Left lung (tissue), 10 donors: Measurements from ENCODE around the gene NUDT1. TPM values are rescaled to one million over a fixed set of nuclear protein-coding genes. Genes with fewer than 3 reads are reported as not detected.

ENCODE experiments used
- ATAC-seq: fragments of 200-7000 bp; cut with Tn5 transposase; one replicate; pipeline ENCODE4 v1.9.1; 2020; ENCODE audit warnings: moderate library complexity
- DNase-seq, 4 donors: peaks; one replicate each; pipeline ENCODE4 v3.0.0-alpha.2; 2013 to 2020
- H3K27ac ChIP-seq, 2 donors: fragments of 200-600 bp; sonication (generic) in 1 of 2; one replicate each; pipeline versions ENCODE4 v1.5.0 to v1.8.0; 2020 to 2021
- H3K27me3 ChIP-seq, 2 donors: fragments of 200-600 bp; sonication (generic) in 1 of 2; one replicate each; pipeline versions ENCODE4 v1.5.0 to v1.8.0; 2020 to 2021
- H3K36me3 ChIP-seq, 2 donors: fragments of 200-600 bp; sonication (generic) in 1 of 2; one replicate each; pipeline versions ENCODE4 v1.5.0 to v1.8.0; 2020 to 2021
- H3K4me1 ChIP-seq, 2 donors: fragments of 200-600 bp; one replicate each; pipeline ENCODE4 v1.8.0; 2021
- H3K4me3 ChIP-seq, 2 donors: fragments of 200-600 bp; sonication (generic) in 1 of 2; one replicate each; pipeline versions ENCODE4 v1.5.0 to v1.8.0; 2020 to 2021; ENCODE audit warnings: mild to moderate bottlenecking in 1 of 2
- H3K9me3 ChIP-seq, 2 donors: fragments of 200-600 bp; sonication (generic) in 1 of 2; one replicate each; pipeline versions ENCODE4 v1.5.0 to v1.8.0; 2020 to 2021
- CTCF ChIP-seq, 2 donors: fragments of 200-600 bp; sonication (generic) in 1 of 2; IDR thresholded peaks; one replicate each; pipeline versions ENCODE4 v1.5.0 to v1.8.0; 2021; ENCODE audit warnings: antibody characterized with exemption in 2 of 2
- intact Hi-C, 2 donors: fragments of 100-400 bp; cut with DNase I; formaldehyde crosslinking; loops; one replicate each; pipeline versions ENCODE4 v1.11.2 to v1.14.2; 2022
- polyA plus RNA-seq, 6 donors: library from polyadenylated mRNA; unstranded; fragments of 120-200 nt; gene quantifications; one replicate each; pipeline ENCODE4 v1.2.1, GENCODE V29; 2013; ENCODE audit not compliant: insufficient read length in 6 of 6
- total RNA-seq, 2 donors: library from RNA; stranded (reverse); fragmentation: NEBNext Ultra II Directional; extraction: Animal tissue kit (Norgen Biotek cat#: 25700); gene quantifications; one replicate each; pipeline ENCODE4 v1.2.1, GENCODE V29; 2021
- donor health status: DM: no; HTN: yes; CAD: no.
- donor health status: DM: no; HTN: no; CAD: no.

The NUDT1 gene
- total and polyA plus RNA-seq, 8 donors = 13.1 to 26.3 (median 19.7) TPM

DNA sequence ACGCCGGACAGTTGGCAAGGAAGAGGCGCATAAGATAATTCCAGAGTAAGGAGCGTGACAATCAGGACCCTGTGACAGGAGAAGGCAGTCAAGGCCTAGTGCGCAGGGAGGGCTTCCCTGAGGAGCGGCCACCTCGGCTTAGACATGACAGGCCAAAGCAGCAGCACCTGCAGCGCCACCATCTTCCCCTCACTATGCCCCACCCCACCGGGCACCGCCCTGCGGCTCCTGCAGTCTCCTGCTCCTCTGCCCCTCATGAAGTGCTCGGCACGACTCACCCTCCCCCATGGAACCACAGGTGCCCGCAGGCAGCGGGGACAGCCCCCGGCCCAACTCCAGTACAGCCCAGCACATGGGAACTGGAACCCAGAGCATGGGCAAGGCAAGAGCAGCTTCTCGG lies 21.1 kb upstream of the NUDT1 start:
- DNase-seq (peak in 1 of 4 donors; percentile 65), ATAC-seq (no peak)
- no peaks in the 10 kb centered on the region for H3K27me3 ChIP-seq
- H3K9me3 ChIP-seq = no peaks in the 10 kb centered on the region
- H3K27ac ChIP-seq = no peak overlapping the region
- intact Hi-C loops = no loop called here
- no peak for TF ChIP-seq CTCF (IDR thresholded peaks at IDR 0.05)
- no peak overlapping the region for H3K4me3 ChIP-seq
- peaks cover 0 to 3% of the 10 kb centered on the region in 2 donors for H3K4me1 ChIP-seq
- peaks cover 0 to 96% of the 10 kb centered on the region in 2 donors for H3K36me3 ChIP-seq

DNA sequence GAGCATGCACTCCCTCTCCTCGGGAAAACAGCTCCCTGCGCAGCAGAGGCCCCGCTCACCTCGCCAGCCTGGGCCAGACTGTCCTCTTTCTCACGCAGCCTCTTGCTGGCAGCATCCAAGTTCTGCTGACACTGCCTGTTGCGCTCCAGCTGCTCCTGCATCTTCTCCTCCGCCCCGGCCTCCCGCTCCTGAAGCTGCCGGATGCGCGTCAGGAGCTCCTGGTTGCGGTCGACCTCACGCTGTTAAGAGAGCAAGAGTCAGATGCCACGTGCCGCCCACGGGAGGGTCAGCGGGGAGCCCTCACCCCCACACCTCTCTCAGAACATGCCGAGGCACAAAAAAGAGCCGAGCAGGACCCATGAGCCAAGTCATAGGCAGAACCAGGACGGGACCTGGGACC lies 19.5 kb upstream of the NUDT1 start:
- no peak for ATAC-seq

DNA sequence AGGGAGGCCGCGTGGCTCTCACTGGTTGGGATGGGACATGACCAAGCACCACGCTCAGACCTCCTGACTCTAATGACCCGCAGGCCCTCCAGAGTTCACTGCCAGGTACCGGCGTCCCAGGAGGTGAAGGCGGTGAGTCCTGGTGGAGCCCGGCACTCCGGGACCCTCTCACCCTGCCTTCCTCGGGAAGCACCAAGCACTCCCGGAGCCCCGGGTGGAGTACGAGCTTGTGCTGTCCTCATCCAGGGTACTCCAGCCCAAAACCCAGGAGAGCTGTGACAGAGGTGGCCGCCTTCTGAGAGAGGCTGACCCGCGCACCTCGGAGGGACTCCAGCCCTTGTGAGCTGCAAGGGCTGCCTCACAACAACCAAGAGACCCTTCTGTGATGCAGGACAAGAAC lies 18.7 kb upstream of the NUDT1 start:
- Histone ChIP-seq H3K27me3 (no peaks in the 10 kb centered on the region), H3K27ac (no peak overlapping the region), H3K36me3 (peaks cover 0 to 96% of the 10 kb centered on the region in 2 donors), H3K9me3 (no peaks in the 10 kb centered on the region), H3K4me1 (peaks cover 0 to 3% of the 10 kb centered on the region in 2 donors), H3K4me3 (no peak overlapping the region)
- DNase-seq (peak in 1 of 4 donors; percentile 70), ATAC-seq (no peak)
- intact Hi-C loops = no loop called here
- no peak for TF ChIP-seq CTCF (IDR thresholded peaks at IDR 0.05)

More for the DNA sequence above, 19.5 kb upstream of the NUDT1 start:
- Histone ChIP-seq H3K4me1 (peaks cover 0 to 3% of the 10 kb centered on the region in 2 donors), H3K4me3 (no peak overlapping the region), H3K36me3 (peaks cover 0 to 96% of the 10 kb centered on the region in 2 donors), H3K27ac (no peak overlapping the region), H3K27me3 (no peaks in the 10 kb centered on the region), H3K9me3 (no peaks in the 10 kb centered on the region)
- peak in 1 of 4 donors; percentile 72 for DNase-seq
- TF ChIP-seq CTCF (IDR thresholded peaks at IDR 0.05) = no peak
- intact Hi-C loops = no loop called here

- H3K9me3 ChIP-seq = no peaks in the 10 kb centered on the region
- H3K4me1 ChIP-seq = peaks cover 0 to 3% of the 10 kb centered on the region in 2 donors
- no peak for TF ChIP-seq CTCF (IDR thresholded peaks at IDR 0.05)
- peaks cover 0 to 98% of the 10 kb centered on the region in 2 donors for H3K36me3 ChIP-seq
- no peak overlapping the region for H3K4me3 ChIP-seq
- no peak for ATAC-seq
- peak in 1 of 4 donors; percentile 52 for DNase-seq
- H3K27me3 ChIP-seq = no peaks in the 10 kb centered on the region
- H3K27ac ChIP-seq = peak overlapping the region in 1 of 2 donors; percentile 69
- intact Hi-C loops = no loop called here
These were observed 17.5 kb upstream of the NUDT1 start for GRCh38 chr7:2224491-2224928.

GRCh38 chr7:2224934-2225333 lies 17.1 kb upstream of the NUDT1 start:
- H3K36me3 ChIP-seq = peaks cover 0 to 99% of the 10 kb centered on the region in 2 donors

More at GRCh38 chr7:2224934-2225333, 17.1 kb upstream of the NUDT1 start:
- Histone ChIP-seq H3K9me3 (no peaks in the 10 kb centered on the region), H3K4me3 (no peak overlapping the region), H3K4me1 (peaks cover under 1 to 3% of the 10 kb centered on the region in 2 donors), H3K27ac (peak overlapping the region in 1 of 2 donors; percentile 69), H3K27me3 (no peaks in the 10 kb centered on the region)
- intact Hi-C loops = no loop called here
- no peak for TF ChIP-seq CTCF (IDR thresholded peaks at IDR 0.05)
- DNase-seq = peak in 2 of 4 donors; percentile 54 to 76
- peak; percentile 89 for ATAC-seq
